Skeletal muscle tissue (tissue), 4 donors: Measurements from ENCODE around the gene ST6GALNAC3. TPM values are rescaled to one million over a fixed set of nuclear protein-coding genes. Genes with fewer than 3 reads are reported as not detected.
"Not testable (repeated sequence)": the region's sequence is repeated elsewhere in the genome, so short reads cannot be mapped to it uniquely, and the experiment has no call there.

Source experiments
- H3K27ac ChIP-seq: one replicate; pipeline ENCODE4 v1.7.0; 2013; ENCODE audit warnings: mild to moderate bottlenecking, low read depth, low read length, inconsistent platforms
- H3K27me3 ChIP-seq, 3 donors: one replicate each; pipeline ENCODE4 v1.7.0; 2013; ENCODE audit warnings: low read length in 3 of 3; ENCODE audit not compliant: control insufficient read depth in 3 of 3, insufficient read depth in 3 of 3
- H3K36me3 ChIP-seq, 3 donors: one replicate each; pipeline ENCODE4 v1.7.0; 2013; ENCODE audit warnings: low read length in 3 of 3; ENCODE audit not compliant: control insufficient read depth in 3 of 3, insufficient read depth in 3 of 3
- H3K4me1 ChIP-seq, 3 donors: one replicate each; pipeline ENCODE4 v1.7.0; 2013; ENCODE audit warnings: low read length in 3 of 3, mild to moderate bottlenecking in 3 of 3; ENCODE audit not compliant: control insufficient read depth in 3 of 3, insufficient read depth in 3 of 3
- H3K4me3 ChIP-seq, 3 donors: one replicate each; pipeline ENCODE4 v1.7.0; 2013; ENCODE audit warnings: low read length in 3 of 3
- H3K9ac ChIP-seq, 3 donors: one replicate each; pipeline ENCODE4 v1.7.0; 2013; ENCODE audit warnings: low read length in 3 of 3, mild to moderate bottlenecking in 3 of 3, moderate library complexity in 2 of 3, low read depth in 1 of 3
- H3K9me3 ChIP-seq, 3 donors: one replicate each; pipeline ENCODE4 v1.7.0; 2013; ENCODE audit warnings: low read length in 3 of 3; ENCODE audit not compliant: control insufficient read depth in 3 of 3
- total RNA-seq: library from RNA; depleted of rRNA; stranded (reverse); fragments of >200 nt; gene quantifications from one replicate; pipeline ENCODE4 v1.2.3, GENCODE V29; 2014
- donor health status: Osteomylitis.

The ST6GALNAC3 gene
- total RNA-seq, 1 donor from 2014 or later = 3.7 TPM

DNA sequence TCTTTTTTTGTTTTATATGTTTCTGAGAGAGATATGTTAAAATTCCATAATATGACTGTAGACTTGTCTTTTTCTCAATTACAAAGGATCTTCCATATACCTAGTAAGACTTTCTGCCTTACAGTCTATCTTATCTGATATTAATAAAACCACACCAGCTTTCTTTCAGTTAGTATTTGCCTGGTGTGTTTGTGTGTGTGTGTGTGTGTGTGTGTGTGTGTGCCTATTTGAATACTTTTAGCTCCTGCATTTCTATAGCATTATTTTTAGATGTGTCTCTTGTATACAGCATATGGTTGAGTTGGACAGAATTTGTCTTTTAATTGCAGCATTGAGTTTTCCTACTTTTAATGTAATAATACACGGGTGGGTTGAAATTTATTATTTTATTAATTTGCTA lies 27.5 kb downstream of the ST6GALNAC3 start:
- no peaks in the 10 kb centered on the region for H3K36me3 ChIP-seq
- no peaks in the 10 kb centered on the region for H3K4me1 ChIP-seq
- H3K27ac ChIP-seq = no peak overlapping the region
- no peaks in the 10 kb centered on the region for H3K27me3 ChIP-seq
- H3K9ac ChIP-seq = no peak overlapping the region
- no peaks in the 10 kb centered on the region for H3K9me3 ChIP-seq
- H3K4me3 ChIP-seq = no peak overlapping the region

DNA sequence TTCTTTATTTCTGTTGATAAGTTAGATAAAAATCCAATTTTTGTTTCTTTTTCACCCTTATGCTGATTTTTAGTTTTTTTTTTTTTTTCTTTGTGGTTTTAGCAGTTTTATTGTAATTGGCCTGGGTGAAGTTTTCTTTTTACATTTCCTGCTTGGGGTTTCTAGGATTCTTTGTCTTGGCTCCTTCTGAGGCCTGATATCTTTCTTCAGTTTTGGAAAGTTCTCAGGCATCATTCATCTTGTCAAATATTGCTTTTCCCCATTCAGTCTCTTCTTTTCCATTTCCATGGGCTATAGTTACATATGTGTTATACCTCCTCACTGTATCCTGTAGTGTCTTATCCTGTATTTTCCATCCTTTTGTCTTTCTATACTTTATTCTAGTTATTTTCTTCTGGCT lies 28.5 kb downstream of the ST6GALNAC3 start:
- Histone ChIP-seq H3K4me3 (no peak overlapping the region), H3K9ac (no peak overlapping the region), H3K27ac (no peak overlapping the region), H3K4me1 (no peaks in the 10 kb centered on the region), H3K9me3 (no peaks in the 10 kb centered on the region), H3K27me3 (no peaks in the 10 kb centered on the region), H3K36me3 (no peaks in the 10 kb centered on the region)

DNA sequence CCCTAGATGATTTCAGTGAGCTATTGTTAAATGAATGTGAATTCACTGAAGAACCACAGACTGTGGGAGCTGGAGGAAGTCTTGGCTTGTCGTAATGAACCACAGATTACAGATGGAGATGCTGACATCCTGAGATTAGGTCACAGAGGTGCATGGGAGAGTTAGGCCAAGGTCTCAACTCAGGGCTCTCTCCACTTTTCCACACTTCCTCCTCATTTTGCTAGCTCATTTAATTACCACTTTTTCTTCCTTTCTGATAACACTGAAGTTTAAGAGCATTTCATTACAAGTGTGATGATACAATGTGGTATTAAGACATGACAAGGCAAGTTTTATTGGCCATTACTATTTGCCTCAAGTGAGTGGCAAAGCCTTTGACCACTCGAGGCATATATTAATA lies 30.8 kb downstream of the ST6GALNAC3 start:
- no peak overlapping the region for H3K27ac ChIP-seq
- no peaks in the 10 kb centered on the region for H3K9me3 ChIP-seq

DNA sequence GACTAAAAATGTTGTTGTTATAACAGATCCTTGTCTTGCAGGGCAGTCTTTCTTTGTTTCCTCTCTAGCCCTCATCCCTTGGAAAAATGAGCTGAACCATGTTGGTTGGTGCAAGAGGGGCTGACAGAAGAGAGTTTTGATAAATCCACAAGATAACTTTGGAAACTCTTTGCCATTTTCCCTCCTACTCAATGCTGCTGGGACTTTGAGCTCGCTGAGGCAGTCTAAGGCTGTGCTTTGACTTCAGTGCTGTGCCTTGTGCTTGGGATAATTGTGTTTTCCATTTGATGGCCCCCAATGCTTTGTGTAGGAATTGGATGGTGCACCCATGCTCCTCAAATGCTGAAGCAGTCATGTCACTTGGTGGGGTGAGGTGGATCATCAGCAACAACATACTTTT lies 31.7 kb downstream of the ST6GALNAC3 start:
- no peaks in the 10 kb centered on the region for H3K9me3 ChIP-seq
- no peak overlapping the region for H3K27ac ChIP-seq
- peaks cover 0 to 2% (median 0%) of the 10 kb centered on the region in 3 donors for H3K4me1 ChIP-seq
- no peaks in the 10 kb centered on the region for H3K36me3 ChIP-seq
- H3K9ac ChIP-seq = no peak overlapping the region
- H3K4me3 ChIP-seq = no peak overlapping the region
- H3K27me3 ChIP-seq = no peaks in the 10 kb centered on the region

More for the DNA sequence above, 30.8 kb downstream of the ST6GALNAC3 start:
- Histone ChIP-seq H3K36me3 (no peaks in the 10 kb centered on the region), H3K27me3 (no peaks in the 10 kb centered on the region), H3K4me1 (peaks cover 0 to 2% (median 0%) of the 10 kb centered on the region in 3 donors), H3K4me3 (no peak overlapping the region), H3K9ac (no peak overlapping the region)

DNA sequence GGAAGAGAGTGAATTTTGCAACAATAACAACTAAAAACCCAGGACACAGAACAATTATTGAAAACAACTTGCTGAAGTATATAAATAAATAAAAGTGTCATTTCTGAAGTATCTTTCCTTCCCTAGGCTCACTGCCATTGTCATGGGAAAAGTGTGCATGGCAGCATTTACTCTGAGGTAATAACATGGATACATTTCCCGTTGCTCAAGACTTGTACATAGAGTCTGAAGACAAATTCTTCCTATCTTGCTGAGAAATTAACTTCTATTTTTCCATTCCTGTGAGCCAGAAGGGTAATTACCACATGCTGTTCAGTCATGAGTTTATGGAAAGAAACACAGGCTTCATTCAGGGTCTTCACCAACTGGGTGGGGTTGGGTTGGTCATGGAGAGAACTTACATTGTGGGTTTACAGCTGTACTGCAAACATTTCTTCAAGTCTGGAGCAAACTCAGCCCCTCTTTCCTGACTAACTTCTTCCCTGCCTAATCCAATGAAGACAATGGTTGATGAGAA lies 32.2 kb downstream of the ST6GALNAC3 start:
- H3K27me3 ChIP-seq = no peaks in the 10 kb centered on the region
- peaks cover 0 to 2% (median 0%) of the 10 kb centered on the region in 3 donors for H3K4me1 ChIP-seq
- no peak overlapping the region for H3K4me3 ChIP-seq
- no peak overlapping the region for H3K27ac ChIP-seq
- H3K36me3 ChIP-seq = no peaks in the 10 kb centered on the region
- H3K9ac ChIP-seq = no peak overlapping the region
- no peaks in the 10 kb centered on the region for H3K9me3 ChIP-seq

DNA sequence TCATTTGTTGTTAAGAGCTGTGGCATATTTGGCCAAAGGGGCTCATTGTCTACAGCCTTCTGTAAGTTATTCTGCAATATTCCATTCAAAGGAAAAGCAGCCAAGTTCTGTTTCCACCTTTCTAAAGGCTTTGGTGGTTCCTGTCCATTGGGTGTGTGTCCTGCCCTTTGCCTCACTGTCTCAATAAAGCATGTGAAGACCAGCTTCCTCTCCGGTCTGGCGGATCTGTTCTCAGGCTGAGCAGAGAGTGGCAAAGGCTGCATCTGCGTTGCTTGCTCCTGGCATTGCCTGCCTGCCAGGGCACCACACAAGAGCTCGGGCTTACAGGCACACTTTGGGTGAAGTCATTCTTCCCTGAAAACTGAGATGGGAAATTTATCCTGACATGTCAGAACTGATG lies 34.9 kb downstream of the ST6GALNAC3 start:
- H3K9me3 ChIP-seq = no peaks in the 10 kb centered on the region
- H3K4me1 ChIP-seq = peaks cover 0 to 2% (median 0%) of the 10 kb centered on the region in 3 donors
- no peak overlapping the region for H3K27ac ChIP-seq
- no peak overlapping the region for H3K4me3 ChIP-seq
- no peaks in the 10 kb centered on the region for H3K36me3 ChIP-seq
- no peak overlapping the region for H3K9ac ChIP-seq
- H3K27me3 ChIP-seq = no peaks in the 10 kb centered on the region

DNA sequence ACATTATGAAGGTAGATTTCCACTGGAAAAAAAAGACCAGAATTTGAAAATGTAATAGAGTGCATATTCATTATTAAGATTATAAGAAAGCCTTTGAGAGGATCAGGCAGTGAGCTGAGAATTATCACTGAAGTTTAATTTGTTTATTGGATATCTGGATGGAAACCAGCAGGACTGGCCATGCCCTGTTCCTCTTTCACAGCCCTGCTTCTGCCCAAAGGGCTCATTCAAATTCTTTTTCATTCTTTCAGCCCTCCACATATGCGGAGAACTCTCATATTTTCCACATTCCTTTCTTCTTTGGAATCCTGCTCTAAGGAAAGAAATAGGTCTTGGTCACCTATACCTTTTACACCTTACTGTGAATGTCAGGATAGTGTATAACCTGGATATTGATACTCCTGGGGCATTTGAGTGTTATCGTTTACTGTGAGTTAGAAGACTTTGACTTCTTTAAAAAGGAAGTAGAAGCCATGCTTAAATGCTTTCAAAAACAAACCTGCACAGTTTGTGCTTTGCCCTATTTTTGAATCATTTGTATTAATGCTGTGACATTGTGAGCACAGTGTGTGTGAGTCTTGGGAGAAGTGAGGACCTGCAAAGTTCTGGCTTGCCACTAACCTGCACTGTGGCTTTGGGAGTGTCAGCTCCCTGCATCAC lies 35.5 kb downstream of the ST6GALNAC3 start:
- Histone ChIP-seq H3K27me3 (no peaks in the 10 kb centered on the region), H3K9ac (no peak overlapping the region), H3K36me3 (no peaks in the 10 kb centered on the region), H3K4me3 (no peak overlapping the region), H3K27ac (no peak overlapping the region), H3K4me1 (peaks cover 0 to 2% (median 0%) of the 10 kb centered on the region in 3 donors), H3K9me3 (no peaks in the 10 kb centered on the region)

DNA sequence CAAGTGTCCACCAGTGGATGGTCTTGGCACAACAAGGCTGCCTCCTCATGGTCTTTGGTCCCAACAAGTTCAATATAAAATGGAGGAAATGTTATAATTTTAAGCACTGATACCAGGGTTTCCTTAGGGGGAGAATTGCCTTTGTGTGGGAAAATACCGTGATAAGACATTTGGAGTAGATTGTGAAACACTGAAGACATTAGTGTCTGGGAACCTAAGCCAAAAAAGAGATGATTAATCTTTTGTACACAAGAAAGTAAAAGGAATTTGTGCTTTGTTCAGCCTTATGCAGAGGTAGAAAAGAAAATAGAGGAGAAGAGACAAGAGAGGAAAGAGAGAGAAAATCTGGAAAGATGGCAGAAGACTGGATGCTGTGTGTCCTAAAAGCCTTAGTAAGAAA lies 36.1 kb downstream of the ST6GALNAC3 start:
- H3K27ac ChIP-seq = no peak overlapping the region
- H3K4me1 ChIP-seq = peaks cover 0 to 2% (median 0%) of the 10 kb centered on the region in 3 donors
- no peaks in the 10 kb centered on the region for H3K9me3 ChIP-seq
- H3K36me3 ChIP-seq = no peaks in the 10 kb centered on the region
- H3K9ac ChIP-seq = no peak overlapping the region
- H3K4me3 ChIP-seq = no peak overlapping the region
- no peaks in the 10 kb centered on the region for H3K27me3 ChIP-seq

DNA sequence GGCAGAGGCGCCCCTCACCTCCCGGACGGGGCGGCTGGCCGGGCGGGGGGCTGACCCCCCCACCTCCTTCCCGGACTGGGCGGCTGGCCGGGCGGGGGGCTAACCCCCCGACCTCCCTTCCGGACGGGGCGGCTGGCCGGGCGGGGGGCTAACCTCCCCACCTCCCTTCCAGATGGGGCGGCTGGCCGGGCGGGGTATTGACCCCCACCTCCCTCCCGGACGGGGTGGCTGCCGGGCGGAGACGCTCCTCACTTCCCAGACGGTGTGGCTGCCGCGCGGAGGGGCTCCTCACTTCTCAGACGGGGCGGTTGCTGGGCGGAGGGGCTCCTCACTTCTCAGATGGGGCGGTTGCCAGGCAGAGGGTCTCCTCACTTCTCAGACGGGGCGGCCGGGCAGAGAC lies 37.8 kb downstream of the ST6GALNAC3 start:
- H3K9me3 ChIP-seq, H3K9ac ChIP-seq, H3K27me3 ChIP-seq, H3K36me3 ChIP-seq, H3K4me3 ChIP-seq, H3K27ac ChIP-seq, H3K4me1 ChIP-seq: not testable (repeated sequence)

DNA sequence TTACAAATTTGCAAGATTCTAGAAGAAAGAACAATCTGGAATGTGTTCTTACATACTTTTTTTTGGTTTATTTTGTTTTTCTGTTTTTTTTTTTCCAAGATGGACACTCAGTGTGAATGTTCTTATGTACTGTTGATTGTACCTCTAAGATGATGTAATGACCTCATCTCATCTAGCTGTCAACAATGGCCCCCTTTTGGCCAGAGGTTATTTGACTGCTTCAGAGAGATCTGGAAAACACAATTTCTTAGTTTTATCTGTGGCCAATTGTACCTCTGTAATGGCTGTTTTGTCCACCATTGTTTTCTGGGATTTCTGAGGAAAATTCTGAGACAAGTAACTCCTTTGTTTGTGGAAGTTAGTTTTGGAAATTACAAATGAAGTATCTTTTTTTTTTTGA lies 38.9 kb downstream of the ST6GALNAC3 start:
- Histone ChIP-seq H3K9ac (no peak overlapping the region), H3K27ac (no peak overlapping the region), H3K9me3 (no peaks in the 10 kb centered on the region), H3K27me3 (no peaks in the 10 kb centered on the region), H3K4me3 (no peak overlapping the region), H3K36me3 (no peaks in the 10 kb centered on the region), H3K4me1 (peaks cover 0 to 2% (median 0%) of the 10 kb centered on the region in 3 donors)
